Right renal cortex interstitium (tissue), 3 donors: Measurements from ENCODE around the gene SMAD3. TPM values are rescaled to one million over a fixed set of nuclear protein-coding genes. Genes with fewer than 3 reads are reported as not detected.
"Not testable (repeated sequence)": the region's sequence is repeated elsewhere in the genome, so short reads cannot be mapped to it uniquely, and the experiment has no call there.

Experiments
- DNase-seq, 3 donors: peaks; one replicate each; pipeline ENCODE4 v3.0.0-alpha.2; 2013; ENCODE audit warnings: low read depth in 3 of 3, low spot score in 2 of 3
- polyA plus RNA-seq, 3 donors: library from polyadenylated mRNA; unstranded; fragments of 120-200 nt; gene quantifications; one replicate each; pipeline ENCODE4 v1.2.1, GENCODE V29; 2013; ENCODE audit not compliant: insufficient read length in 3 of 3

The SMAD3 gene
- polyA plus RNA-seq, 3 donors, result 43.2 to 47.3 (median 46.0) TPM

GRCh38 chr15:67107014-67107812 is 41.8 kb downstream of the SMAD3 start:
- DNase-seq, result no peak

- DNase-seq, result no peak
Measured at GRCh38 chr15:67108122-67108961, 42.9 kb downstream of the SMAD3 start.

- peak in 1 of 3 donors; percentile 79 for DNase-seq
Measured at GRCh38 chr15:67109141-67110034, 44.0 kb downstream of the SMAD3 start.

GRCh38 chr15:67110361-67110781 is 45.0 kb downstream of the SMAD3 start:
- DNase-seq, result no peak

- DNase-seq, result no peak
Measured at GRCh38 chr15:67110958-67111864, 45.8 kb downstream of the SMAD3 start.

- DNase-seq, result no peak
Measured at GRCh38 chr15:67114046-67114445, 48.6 kb downstream of the SMAD3 start.

- no peak for DNase-seq
Measured at GRCh38 chr15:67114846-67115585, 49.6 kb downstream of the SMAD3 start.

- DNase-seq, result no peak
Measured at GRCh38 chr15:67115586-67115969, 50.2 kb downstream of the SMAD3 start.

GRCh38 chr15:67116742-67117141 is 51.3 kb downstream of the SMAD3 start:
- DNase-seq, result no peak

GRCh38 chr15:67117370-67117769 is 52.0 kb downstream of the SMAD3 start:
- DNase-seq, result no peak

GRCh38 chr15:67118808-67119207 is 53.4 kb downstream of the SMAD3 start:
- no peak for DNase-seq

- no peak for DNase-seq
Measured at GRCh38 chr15:67119238-67119846, 53.9 kb downstream of the SMAD3 start.

GRCh38 chr15:67120009-67120838 is 54.8 kb downstream of the SMAD3 start:
- DNase-seq, result no peak

GRCh38 chr15:67120839-67121643 is 55.6 kb downstream of the SMAD3 start:
- no peak for DNase-seq

- no peak for DNase-seq
Measured at GRCh38 chr15:67121644-67122605, 56.5 kb downstream of the SMAD3 start.

GRCh38 chr15:67122816-67123215 is 57.4 kb downstream of the SMAD3 start:
- DNase-seq, result not testable (repeated sequence)
